ENCODE data around the gene DYNC1LI2.

DNA sequence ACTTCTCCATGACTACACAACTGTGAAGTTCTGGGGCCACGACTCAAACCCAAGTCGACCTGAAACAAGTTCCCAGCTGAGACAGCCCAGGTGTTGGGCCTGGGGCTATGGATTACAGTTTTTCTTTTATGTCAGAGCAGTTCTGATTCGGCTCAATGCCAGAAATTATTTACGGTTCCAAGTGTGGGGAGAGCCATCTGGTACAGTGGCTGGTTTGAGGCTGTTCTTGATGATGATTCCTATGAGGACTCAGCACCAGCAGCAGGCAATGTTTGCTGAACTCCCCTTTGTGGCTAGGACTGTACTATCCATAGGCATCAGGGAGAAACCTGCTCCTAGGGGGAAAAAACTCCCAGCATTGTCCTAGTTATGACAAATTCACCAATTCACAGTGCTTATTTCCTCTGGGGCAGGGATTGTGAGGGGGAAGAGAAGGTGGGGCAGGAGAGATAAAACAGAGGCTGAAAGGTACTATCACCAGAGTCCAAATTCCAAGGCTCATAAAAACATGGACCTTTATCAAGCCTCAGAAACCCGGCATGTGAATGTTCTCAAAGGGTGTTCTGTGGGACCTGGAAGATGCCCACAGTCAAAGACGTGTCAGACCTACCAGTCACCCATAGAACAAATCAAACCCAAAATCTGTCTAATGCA is 36.6 kb downstream of the DYNC1LI2 start:
- TF ChIP-seq, protein P1, sequence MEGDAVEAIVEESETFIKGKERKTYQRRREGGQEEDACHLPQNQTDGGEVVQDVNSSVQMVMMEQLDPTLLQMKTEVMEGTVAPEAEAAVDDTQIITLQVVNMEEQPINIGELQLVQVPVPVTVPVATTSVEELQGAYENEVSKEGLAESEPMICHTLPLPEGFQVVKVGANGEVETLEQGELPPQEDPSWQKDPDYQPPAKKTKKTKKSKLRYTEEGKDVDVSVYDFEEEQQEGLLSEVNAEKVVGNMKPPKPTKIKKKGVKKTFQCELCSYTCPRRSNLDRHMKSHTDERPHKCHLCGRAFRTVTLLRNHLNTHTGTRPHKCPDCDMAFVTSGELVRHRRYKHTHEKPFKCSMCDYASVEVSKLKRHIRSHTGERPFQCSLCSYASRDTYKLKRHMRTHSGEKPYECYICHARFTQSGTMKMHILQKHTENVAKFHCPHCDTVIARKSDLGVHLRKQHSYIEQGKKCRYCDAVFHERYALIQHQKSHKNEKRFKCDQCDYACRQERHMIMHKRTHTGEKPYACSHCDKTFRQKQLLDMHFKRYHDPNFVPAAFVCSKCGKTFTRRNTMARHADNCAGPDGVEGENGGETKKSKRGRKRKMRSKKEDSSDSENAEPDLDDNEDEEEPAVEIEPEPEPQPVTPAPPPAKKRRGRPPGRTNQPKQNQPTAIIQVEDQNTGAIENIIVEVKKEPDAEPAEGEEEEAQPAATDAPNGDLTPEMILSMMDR (conservative IDR thresholded peaks at IDR 0.05 in 1 of 2, IDR thresholded peaks at IDR 0.05 in 1 of 2; ENCODE audit: extremely low read depth in 1 of 2, insufficient read depth in 1 of 2, low read depth in 1 of 2, low read length in 2 of 2) = no peak
- TF ChIP-seq EZH2 (IDR thresholded peaks at IDR 0.05; ENCODE audit: borderline replicate concordance, low read length) = no peak
